Peyer's patch (tissue), 4 donors: Measurements from ENCODE around the gene MYO15A. TPM values are rescaled to one million over a fixed set of nuclear protein-coding genes. Genes with fewer than 3 reads are reported as not detected.

Experiments used
- DNase-seq, 3 donors: peaks; one replicate each; pipeline ENCODE4 v3.0.0-alpha.2; 2017 to 2019
- H3K27ac ChIP-seq, 4 donors: fragments of 200-600 bp; sonication (generic); one replicate each; pipeline ENCODE4 v1.5.1; 2016 to 2019
- H3K27me3 ChIP-seq, 2 donors: fragments of 200-600 bp; sonication (generic); one replicate each; pipeline ENCODE4 v1.5.1; 2019
- H3K36me3 ChIP-seq, 3 donors: fragments of 200-600 bp; sonication (generic); one replicate each; pipeline ENCODE4 v1.5.1; 2016 to 2019
- H3K4me1 ChIP-seq, 4 donors: fragments of 200-600 bp; sonication (generic); one replicate each; pipeline ENCODE4 v1.5.1; 2016 to 2019
- H3K4me3 ChIP-seq, 4 donors: fragments of 200-600 bp; sonication (generic); 1 replicate in 3 of 4; 2 replicates in 1 of 4; pipeline ENCODE4 v1.5.1; 2016 to 2019; ENCODE audit warnings: mild to moderate bottlenecking in 1 of 4
- H3K9me3 ChIP-seq, 4 donors: fragments of 200-600 bp; sonication (generic); one replicate each; pipeline ENCODE4 v1.5.1; 2016 to 2019; ENCODE audit warnings: mild to moderate bottlenecking in 1 of 4
- POLR2A ChIP-seq, 2 donors: fragments of 450-650 bp; IDR thresholded peaks; one replicate each; pipeline ENCODE4 v1.5.1; 2017; ENCODE audit warnings: antibody characterized with exemption in 2 of 2, mild to moderate bottlenecking in 2 of 2, moderate library complexity in 2 of 2
- total RNA-seq, 4 donors: library from RNA; depleted of rRNA; stranded (reverse); fragments of >200 nt; gene quantifications; one replicate each; pipeline ENCODE4 v1.1.0, GENCODE V29; 2016
- TF ChIP-seq, protein P1 (sequence below), 6 experiments: fragments of 450-650 bp in 4 of 6; fragments of 200-600 bp in 2 of 6; sonication (generic) in 1 of 6; IDR thresholded peaks; one replicate each; pipeline ENCODE4 v1.5.1; 2017 to 2019; ENCODE audit warnings: antibody characterized with exemption in 6 of 6, mild to moderate bottlenecking in 3 of 6, moderate library complexity in 1 of 6

MYO15A gene
- total RNA-seq, 4 donors from 2014 or later: 3.6 to 5.0 (median 3.8) TPM; not detected in 1

DNA sequence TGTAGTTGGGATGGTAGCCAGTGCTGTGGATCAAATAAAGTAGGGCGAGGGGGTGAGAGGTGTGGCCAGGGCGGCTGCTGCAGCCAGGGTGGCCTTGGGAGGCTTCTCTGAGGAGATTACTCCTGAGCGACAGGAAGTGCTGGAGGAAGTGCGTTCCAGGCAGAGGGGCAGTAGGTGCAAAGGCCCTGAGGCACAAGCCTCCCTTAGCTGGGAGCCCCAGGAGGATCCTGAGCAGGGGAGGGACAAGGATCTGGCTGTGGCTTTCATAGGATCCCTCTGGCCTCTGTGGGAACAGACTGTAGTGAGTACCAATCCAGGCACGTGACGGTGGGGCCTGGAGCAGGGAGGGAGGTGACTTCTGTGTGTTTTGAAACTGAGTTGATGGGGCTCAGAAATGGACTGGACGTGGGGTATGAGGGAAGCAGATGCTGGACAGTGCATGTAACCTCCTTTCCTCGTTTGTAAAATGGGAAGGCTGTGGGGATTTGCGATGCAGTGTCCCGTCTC, 119.7 kb downstream of the MYO15A start:
- no peak for TF ChIP-seq POLR2A (IDR thresholded peaks at IDR 0.05)
- TF ChIP-seq, protein P1, sequence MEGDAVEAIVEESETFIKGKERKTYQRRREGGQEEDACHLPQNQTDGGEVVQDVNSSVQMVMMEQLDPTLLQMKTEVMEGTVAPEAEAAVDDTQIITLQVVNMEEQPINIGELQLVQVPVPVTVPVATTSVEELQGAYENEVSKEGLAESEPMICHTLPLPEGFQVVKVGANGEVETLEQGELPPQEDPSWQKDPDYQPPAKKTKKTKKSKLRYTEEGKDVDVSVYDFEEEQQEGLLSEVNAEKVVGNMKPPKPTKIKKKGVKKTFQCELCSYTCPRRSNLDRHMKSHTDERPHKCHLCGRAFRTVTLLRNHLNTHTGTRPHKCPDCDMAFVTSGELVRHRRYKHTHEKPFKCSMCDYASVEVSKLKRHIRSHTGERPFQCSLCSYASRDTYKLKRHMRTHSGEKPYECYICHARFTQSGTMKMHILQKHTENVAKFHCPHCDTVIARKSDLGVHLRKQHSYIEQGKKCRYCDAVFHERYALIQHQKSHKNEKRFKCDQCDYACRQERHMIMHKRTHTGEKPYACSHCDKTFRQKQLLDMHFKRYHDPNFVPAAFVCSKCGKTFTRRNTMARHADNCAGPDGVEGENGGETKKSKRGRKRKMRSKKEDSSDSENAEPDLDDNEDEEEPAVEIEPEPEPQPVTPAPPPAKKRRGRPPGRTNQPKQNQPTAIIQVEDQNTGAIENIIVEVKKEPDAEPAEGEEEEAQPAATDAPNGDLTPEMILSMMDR (IDR thresholded peaks at IDR 0.05): no peak

GRCh38 chr17:18229254-18229653, 120.7 kb downstream of the MYO15A start:
- peaks cover 0 to 7% (median 0%) of the 10 kb centered on the region in 3 donors for H3K36me3 ChIP-seq
- TF ChIP-seq, protein P1 (IDR thresholded peaks at IDR 0.05): no peak
- TF ChIP-seq POLR2A (IDR thresholded peaks at IDR 0.05): no peak
- DNase-seq: no peak
- no peaks in the 10 kb centered on the region for H3K9me3 ChIP-seq
- no peak overlapping the region for H3K27ac ChIP-seq
- no peak overlapping the region for H3K4me3 ChIP-seq
- H3K4me1 ChIP-seq: peaks cover 3 to 18% (median 11%) of the 10 kb centered on the region in 4 donors
- no peaks in the 10 kb centered on the region for H3K27me3 ChIP-seq

More for the DNA sequence above, 119.7 kb downstream of the MYO15A start:
- Histone ChIP-seq H3K4me3 (no peak overlapping the region), H3K36me3 (no peaks in the 10 kb centered on the region), H3K9me3 (no peaks in the 10 kb centered on the region), H3K27ac (no peak overlapping the region), H3K4me1 (peaks cover 3 to 18% (median 11%) of the 10 kb centered on the region in 4 donors), H3K27me3 (no peaks in the 10 kb centered on the region)
- no peak for DNase-seq

Other genes with a start within 250 kb of the MYO15A start
- gene TOM1L2, start 136.4 kb upstream of the MYO15A start, total RNA-seq: 10 to 100 TPM; 49.5 to 74.8 (median 62.7) TPM
- 1 to 10 TPM in 2 of 4 donors, under 1 TPM in 1, not detected in 1; 0.57 to 6.3 (median 5.8) TPM for gene DRC3, start 135.9 kb upstream of the MYO15A start, total RNA-seq
- 10 to 100 TPM in 3 of 4 donors, 1 to 10 TPM in 1; 9.8 to 60.2 (median 29.7) TPM for gene ATPAF2, start 69.6 kb upstream of the MYO15A start, total RNA-seq
- 10 to 100 TPM in 2 of 4 donors, 1 to 10 TPM in 2; 3.0 to 14.0 (median 10.9) TPM for gene GID4, start 69.3 kb upstream of the MYO15A start, total RNA-seq
- 10 to 100 TPM; 24.0 to 65.2 (median 48.5) TPM for gene DRG2, start 20.8 kb upstream of the MYO15A start, total RNA-seq
- 10 to 100 TPM; 65.6 to 78.5 (median 72.9) TPM for gene ALKBH5, start 75.1 kb downstream of the MYO15A start, total RNA-seq
- gene LLGL1, start 116.9 kb downstream of the MYO15A start, total RNA-seq: 10 to 100 TPM in 3 of 4 donors, 1 to 10 TPM in 1; 7.5 to 19.0 (median 15.4) TPM
- gene FLII, start 150.0 kb downstream of the MYO15A start, total RNA-seq: 100 to 1,000 TPM; 311 to 538 (median 419) TPM
- 10 to 100 TPM in 3 of 4 donors, 1 to 10 TPM in 1; 3.3 to 49.6 (median 22.9) TPM for gene MIEF2, start 151.9 kb downstream of the MYO15A start, total RNA-seq
- 10 to 100 TPM; 25.7 to 49.7 (median 35.0) TPM for gene TOP3A, start 206.2 kb downstream of the MYO15A start, total RNA-seq
- 10 to 100 TPM; 13.2 to 24.7 (median 18.3) TPM for gene SMCR8, start 206.5 kb downstream of the MYO15A start, total RNA-seq